HG02610 (cell line): Measurements from ENCODE around the gene ASB12.

Experiments
- ATAC-seq: cut with Tn5 transposase; IDR thresholded peaks from one replicate; pipeline ENCODE4 v1.9.1; 2021; ENCODE audit warnings: mild to moderate bottlenecking, moderate library complexity; ENCODE audit not compliant: unreplicated experiment

ASB12 gene

GRCh38 chrX:64186974-64187761, 43.2 kb downstream of the ASB12 start:
- ATAC-seq, result no peak

GRCh38 chrX:64184396-64184795, 46.0 kb downstream of the ASB12 start:
- no peak for ATAC-seq

GRCh38 chrX:64182208-64182607, 48.2 kb downstream of the ASB12 start:
- ATAC-seq, result no peak

- ATAC-seq, result no peak
Measured at GRCh38 chrX:64176876-64177275, 53.5 kb downstream of the ASB12 start.
